Psoas muscle (tissue), 8 donors: ENCODE data around the gene RABL6. TPM values are rescaled to one million over a fixed set of nuclear protein-coding genes. Genes with fewer than 3 reads are reported as not detected.

Source experiments
- ATAC-seq, 4 donors: fragments of 200-7000 bp; cut with Tn5 transposase; one replicate each; pipeline ENCODE4 v1.9.1; 2020; ENCODE audit warnings: moderate library complexity in 3 of 4, mild to moderate bottlenecking in 2 of 4
- DNase-seq, 2 donors: peaks; one replicate each; pipeline ENCODE4 v3.0.0-alpha.2; 2020
- H3K27ac ChIP-seq: fragments of 200-600 bp; one replicate; pipeline ENCODE4 v1.8.0; 2022
- H3K27me3 ChIP-seq, 3 donors: fragments of 200-600 bp in 1 of 3; one replicate each; pipeline versions ENCODE4 v1.6.1 to v1.8.0; 2013 to 2022; ENCODE audit warnings: low read length in 2 of 3, mild to moderate bottlenecking in 2 of 3, moderate library complexity in 1 of 3; ENCODE audit not compliant: insufficient read depth in 3 of 3
- H3K36me3 ChIP-seq, 2 donors: fragments of 200-600 bp in 1 of 2; one replicate each; pipeline versions ENCODE4 v1.6.1 to v1.8.0; 2013 to 2022; ENCODE audit warnings: low read depth in 1 of 2, mild to moderate bottlenecking in 1 of 2, moderate library complexity in 1 of 2; ENCODE audit not compliant: insufficient read depth in 1 of 2
- H3K4me1 ChIP-seq: fragments of 200-600 bp; one replicate; pipeline ENCODE4 v1.8.0; 2022
- H3K4me3 ChIP-seq: fragments of 200-600 bp; one replicate; pipeline ENCODE4 v1.8.0; 2022; ENCODE audit warnings: mild to moderate bottlenecking
- H3K9me3 ChIP-seq: fragments of 200-600 bp; one replicate; pipeline ENCODE4 v1.8.0; 2022
- WGBS, 3 donors: extraction: QIAGEN DNeasy Blood & Tissue Kit; methylation state at CpG; one replicate each; pipeline versions ENCODE4 v1.1.6 to v1.1.7; 2013; 5-methylcytosine and 5-hydroxymethylcytosine counted together
- intact Hi-C, 2 donors: fragments of 100-400 bp; cut with DNase I; formaldehyde crosslinking; loops; one replicate each; pipeline versions ENCODE4 v1.11.0 to v1.14.2; 2022
- polyA plus RNA-seq, 3 donors: library from polyadenylated mRNA; stranded (reverse); fragments of 200-250 nt; gene quantifications; one replicate each; pipeline ENCODE4 v1.2.3, GENCODE V29; 2013
- total RNA-seq, 4 donors: library from RNA; stranded (reverse); fragmentation: NEBNext Ultra II Directional in 2 of 4; extraction: Animal tissue kit (Norgen Biotek cat#: 25700) in 2 of 4; gene quantifications; one replicate each; pipeline versions ENCODE4 v1.2.1 to v1.2.4, GENCODE V29; 2021 to 2023
- TF ChIP-seq, protein P1 (sequence below): fragments of 200-600 bp; IDR thresholded peaks from one replicate; pipeline ENCODE4 v1.8.0; 2022; ENCODE audit warnings: antibody characterized with exemption
- donor health status: healthy with polysubstance abuse.
- donor health status: DM: no; HTN: no; CAD: no; lungs with moderate emphysema.
- donor health status: Bipolar disorder and iron deficiency.
- donor health status: healthy.
- donor health status: DM: yes; HTN: yes; CAD: no.
- donor health status: DM: no; HTN: no; CAD: no.
- donor health status: DM: no; HTN: no; CAD: no.
- donor health status: DM: yes; HTN: yes; CAD: no.

RABL6 gene
- total and polyA plus RNA-seq, 7 donors = 73.0 to 90.5 (median 82.5) TPM

GRCh38 chr9:136850866-136851775 lies 43.4 kb downstream of the RABL6 start:
- peaks cover 26% of the 10 kb centered on the region for H3K4me1 ChIP-seq
- H3K9me3 ChIP-seq = no peaks in the 10 kb centered on the region
- peak overlapping the region; percentile 81 for H3K4me3 ChIP-seq
- intact Hi-C loops = loop anchor here in 1 of 2 donors (5.0 kb wide), 1 partner anchor 76 kb away; no protein-coding TSS in a partner anchor
- WGBS, 3 donors = 73 to 80% (median 76%) methylated on average over 23 of the region's 23 CpGs
- peaks cover 0 to 21% of the 10 kb centered on the region in 2 donors for H3K36me3 ChIP-seq
- DNase-seq (peak; percentile 21 to 58), ATAC-seq (no peak)
- TF ChIP-seq, protein P1, sequence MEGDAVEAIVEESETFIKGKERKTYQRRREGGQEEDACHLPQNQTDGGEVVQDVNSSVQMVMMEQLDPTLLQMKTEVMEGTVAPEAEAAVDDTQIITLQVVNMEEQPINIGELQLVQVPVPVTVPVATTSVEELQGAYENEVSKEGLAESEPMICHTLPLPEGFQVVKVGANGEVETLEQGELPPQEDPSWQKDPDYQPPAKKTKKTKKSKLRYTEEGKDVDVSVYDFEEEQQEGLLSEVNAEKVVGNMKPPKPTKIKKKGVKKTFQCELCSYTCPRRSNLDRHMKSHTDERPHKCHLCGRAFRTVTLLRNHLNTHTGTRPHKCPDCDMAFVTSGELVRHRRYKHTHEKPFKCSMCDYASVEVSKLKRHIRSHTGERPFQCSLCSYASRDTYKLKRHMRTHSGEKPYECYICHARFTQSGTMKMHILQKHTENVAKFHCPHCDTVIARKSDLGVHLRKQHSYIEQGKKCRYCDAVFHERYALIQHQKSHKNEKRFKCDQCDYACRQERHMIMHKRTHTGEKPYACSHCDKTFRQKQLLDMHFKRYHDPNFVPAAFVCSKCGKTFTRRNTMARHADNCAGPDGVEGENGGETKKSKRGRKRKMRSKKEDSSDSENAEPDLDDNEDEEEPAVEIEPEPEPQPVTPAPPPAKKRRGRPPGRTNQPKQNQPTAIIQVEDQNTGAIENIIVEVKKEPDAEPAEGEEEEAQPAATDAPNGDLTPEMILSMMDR = no peak
- peaks cover 0 to 9% (median 6%) of the 10 kb centered on the region in 3 donors for H3K27me3 ChIP-seq
- H3K27ac ChIP-seq = peak overlapping the region; percentile 91

DNA sequence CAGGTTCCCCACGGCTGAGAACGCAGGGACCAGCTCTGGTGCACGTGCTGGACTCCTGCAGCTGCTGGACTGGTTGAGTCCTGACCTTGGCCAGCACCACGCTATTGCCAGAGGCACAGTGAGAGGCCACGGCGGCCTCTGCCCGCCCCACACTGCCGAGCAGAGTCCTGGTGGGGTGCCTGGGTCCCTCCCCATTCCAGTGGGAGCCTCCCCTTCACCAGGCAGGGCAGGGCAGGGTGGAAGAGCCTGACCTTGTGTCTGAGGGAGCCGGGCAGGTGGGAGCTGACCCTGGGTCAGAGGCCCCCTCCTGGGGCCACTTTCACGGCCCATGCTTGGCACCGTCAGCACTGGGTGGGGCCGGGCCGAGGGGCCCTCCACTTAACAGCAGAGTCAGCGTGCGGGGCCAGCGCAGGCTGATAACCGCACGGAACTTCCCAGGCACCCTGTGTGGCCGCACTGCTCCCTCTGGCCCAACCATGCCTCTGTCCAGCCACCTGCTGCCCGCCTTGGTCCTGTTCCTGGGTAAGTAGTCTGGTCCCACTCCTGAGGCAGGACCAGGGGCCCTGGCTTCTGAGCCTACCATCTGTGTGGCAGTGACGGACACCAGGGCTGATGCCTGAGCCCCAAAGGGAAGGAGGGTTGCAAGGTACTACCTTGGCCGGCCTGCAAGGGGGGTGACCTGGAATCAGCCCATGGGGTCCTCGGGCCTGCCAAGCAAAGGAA lies 44.4 kb downstream of the RABL6 start, which contains the start of gene MAMDC4:
Gene MAMDC4 (plus strand): TSS at position 406 of the 723 bp plus-strand sequence. CDS start 71 bp downstream, at position 477.
- Histone ChIP-seq H3K27me3 (peaks cover 0 to 2% (median 0%) of the 10 kb centered on the region in 3 donors), H3K36me3 (peaks cover 0 to 21% of the 10 kb centered on the region in 2 donors), H3K4me1 (peaks cover 26% of the 10 kb centered on the region), H3K4me3 (no peak within 1 kb of the TSS), H3K9me3 (no peaks in the 10 kb centered on the region), H3K27ac (peak within 1 kb of the TSS; percentile 91)
- intact Hi-C loops = loop anchor here in 1 of 2 donors (5.0 kb wide), 1 partner anchor 75 kb away; no protein-coding TSS in a partner anchor
- ATAC-seq = peak in 1 of 4 donors; percentile 11
- 40 to 51% (median 45%) methylated on average over 16 to 23 of the region's 23 CpGs for WGBS, 3 donors
- DNase-seq = peak in 1 of 2 donors; percentile 67
- TF ChIP-seq, protein P1 = no peak

DNA sequence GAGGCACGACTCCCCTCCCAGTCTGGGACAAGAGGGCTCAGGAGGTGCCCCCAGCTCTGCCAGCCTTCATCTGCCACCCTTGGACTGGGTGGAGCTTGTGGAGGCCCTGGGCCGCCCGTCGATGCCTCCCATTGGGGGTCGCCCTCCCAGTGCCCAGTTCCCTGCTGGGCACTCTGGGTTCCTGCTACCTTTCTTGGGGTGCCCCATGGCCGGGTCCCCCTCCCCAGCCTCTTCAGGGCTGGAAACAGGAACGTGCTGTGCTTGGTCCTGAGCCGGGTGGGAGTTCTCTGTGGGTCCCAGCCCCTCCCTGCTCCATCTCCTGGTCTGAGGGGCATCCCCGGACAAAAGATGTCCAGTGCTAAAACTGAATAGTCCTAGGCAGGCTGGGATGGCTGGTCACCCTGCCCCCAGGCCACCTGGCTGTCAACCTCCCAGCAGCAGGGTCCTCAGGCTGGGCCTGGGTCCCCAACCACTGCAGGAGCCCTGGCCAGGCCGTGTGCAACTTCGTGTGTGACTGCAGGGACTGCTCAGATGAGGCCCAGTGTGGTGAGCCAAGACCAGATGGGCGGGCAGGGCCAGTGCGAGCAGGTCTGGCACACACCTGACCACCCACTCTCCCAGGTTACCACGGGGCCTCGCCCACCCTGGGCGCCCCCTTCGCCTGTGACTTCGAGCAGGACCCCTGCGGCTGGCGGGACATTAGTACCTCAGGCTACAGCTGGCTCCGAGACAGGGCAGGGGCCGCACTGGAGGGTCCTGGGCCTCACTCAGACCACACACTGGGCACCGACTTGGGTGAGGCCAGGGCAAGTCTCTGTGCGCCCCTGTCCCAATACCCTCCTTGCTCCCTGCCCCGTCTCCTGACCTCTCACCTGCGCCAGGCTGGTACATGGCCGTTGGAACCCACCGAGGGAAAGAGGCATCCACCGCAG lies 45.2 kb downstream of the RABL6 start:
- Histone ChIP-seq H3K36me3 (peaks cover 0 to 21% of the 10 kb centered on the region in 2 donors), H3K4me1 (peaks cover 26% of the 10 kb centered on the region), H3K4me3 (no peak overlapping the region), H3K27ac (no peak overlapping the region), H3K27me3 (no peaks in the 10 kb centered on the region), H3K9me3 (no peaks in the 10 kb centered on the region)
- intact Hi-C loops = loop anchor here in 1 of 2 donors (5.0 kb wide), 1 partner anchor 74 kb away; no protein-coding TSS in a partner anchor
- DNase-seq (peak in 1 of 2 donors; percentile 61), ATAC-seq (no peak)
- TF ChIP-seq, protein P1 = no peak
- WGBS, 3 donors = 82 to 88% (median 83%) methylated on average over 26 to 29 of the region's 29 CpGs

DNA sequence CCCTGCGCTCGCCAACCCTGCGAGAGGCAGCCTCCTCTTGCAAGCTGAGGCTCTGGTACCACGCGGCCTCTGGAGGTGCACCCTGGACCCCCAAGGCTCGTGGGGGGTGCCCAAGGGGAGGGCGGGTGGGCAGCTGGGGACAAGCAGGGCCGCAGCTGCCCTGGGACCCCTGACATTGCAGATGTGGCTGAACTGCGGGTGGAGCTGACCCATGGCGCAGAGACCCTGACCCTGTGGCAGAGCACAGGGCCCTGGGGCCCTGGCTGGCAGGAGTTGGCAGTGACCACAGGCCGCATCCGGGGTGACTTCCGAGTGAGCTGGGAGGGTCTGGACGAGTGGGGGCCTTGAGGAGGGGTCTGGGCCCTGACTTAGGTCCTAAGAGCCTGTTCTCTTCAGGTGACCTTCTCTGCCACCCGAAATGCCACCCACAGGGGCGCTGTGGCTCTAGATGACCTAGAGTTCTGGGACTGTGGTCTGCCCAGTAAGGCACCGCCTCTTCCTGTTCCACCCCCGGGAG lies 45.9 kb downstream of the RABL6 start:
- peaks cover 0 to 21% of the 10 kb centered on the region in 2 donors for H3K36me3 ChIP-seq
- TF ChIP-seq, protein P1 = no peak
- intact Hi-C loops = loop anchor here in 1 of 2 donors (5.0 kb wide), 1 partner anchor 74 kb away; no protein-coding TSS in a partner anchor
- H3K27me3 ChIP-seq = no peaks in the 10 kb centered on the region
- H3K9me3 ChIP-seq = no peaks in the 10 kb centered on the region
- peaks cover 33% of the 10 kb centered on the region for H3K4me1 ChIP-seq
- 85 to 88% (median 88%) methylated on average over 16 to 18 of the region's 18 CpGs for WGBS, 3 donors
- no peak overlapping the region for H3K4me3 ChIP-seq
- H3K27ac ChIP-seq = no peak overlapping the region
- ATAC-seq = no peak
- DNase-seq = peak in 1 of 2 donors; percentile 54
